Measurements from ENCODE around the gene NAP1L4.

GRCh38 chr11:2951231-2952110, 40.7 kb downstream of the NAP1L4 start:
- no peak for TF ChIP-seq CTCF (IDR thresholded peaks at IDR 0.05)
- TF ChIP-seq POLR2A (IDR thresholded peaks at IDR 0.05): no peak
